Urinary bladder (tissue), 4 donors: ENCODE measurements around the gene EEF2. TPM values are rescaled to one million over a fixed set of nuclear protein-coding genes. Genes with fewer than 3 reads are reported as not detected.
"Not testable (repeated sequence)": the region's sequence is repeated elsewhere in the genome, so short reads cannot be mapped to it uniquely, and the experiment has no call there.

Source experiments
- DNase-seq: peaks from one replicate; pipeline ENCODE4 v3.0.0-alpha.2; 2015; ENCODE audit errors: extremely low spot score
- H3K27ac ChIP-seq: one replicate; pipeline ENCODE4 v1.5.1; 2013; ENCODE audit warnings: low read depth, mild to moderate bottlenecking, moderate library complexity
- H3K36me3 ChIP-seq: one replicate; pipeline ENCODE4 v1.6.1; 2013; ENCODE audit warnings: mild to moderate bottlenecking, moderate library complexity; ENCODE audit not compliant: insufficient read depth
- H3K4me1 ChIP-seq: one replicate; pipeline ENCODE4 v1.6.1; 2013; ENCODE audit warnings: mild to moderate bottlenecking, moderate library complexity; ENCODE audit not compliant: insufficient read depth
- H3K4me3 ChIP-seq: one replicate; pipeline ENCODE4 v1.5.1; 2013; ENCODE audit warnings: low read depth, low read length
- WGBS: extraction: QIAGEN DNeasy Blood & Tissue Kit; methylation state at CpG from one replicate; pipeline ENCODE4 v1.1.7; 2013; 5-methylcytosine and 5-hydroxymethylcytosine counted together
- polyA plus RNA-seq: library from polyadenylated mRNA; stranded (reverse); fragments of 200-250 nt; gene quantifications from one replicate; pipeline ENCODE4 v1.2.3, GENCODE V29; 2013
- total RNA-seq: library from RNA; depleted of rRNA; stranded (reverse); fragments of >200 nt; gene quantifications from one replicate; pipeline ENCODE4 v1.2.3, GENCODE V29; 2014
- donor health status: healthy with polysubstance abuse.
- donor health status: healthy.

EEF2 gene
- total and polyA plus RNA-seq, 2 donors: 1,323 to 1,969 TPM

DNA sequence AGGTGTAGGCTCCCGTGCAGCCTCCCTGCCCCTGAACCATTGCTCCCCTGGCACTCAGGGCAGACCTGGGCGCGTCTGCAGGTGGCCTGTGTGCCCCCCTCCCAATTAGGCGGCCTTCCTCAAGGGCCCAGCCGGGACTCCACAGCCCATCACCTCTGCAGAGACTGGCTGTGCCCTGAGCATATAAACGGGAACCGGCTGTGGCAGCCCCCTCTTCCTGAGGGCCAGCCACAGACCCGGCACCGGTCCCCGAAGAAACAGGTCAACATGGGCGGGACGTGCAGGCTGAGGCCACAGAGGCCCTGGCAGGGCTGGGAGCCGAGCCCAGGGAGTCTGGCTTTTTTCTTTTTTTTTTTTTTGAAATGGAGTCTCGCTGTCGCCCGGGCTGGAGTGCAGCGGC lies 34.3 kb upstream of the EEF2 start:
- no peaks in the 10 kb centered on the region for H3K4me1 ChIP-seq
- 64% methylated on average over 17 of the region's 17 CpGs for WGBS

DNA sequence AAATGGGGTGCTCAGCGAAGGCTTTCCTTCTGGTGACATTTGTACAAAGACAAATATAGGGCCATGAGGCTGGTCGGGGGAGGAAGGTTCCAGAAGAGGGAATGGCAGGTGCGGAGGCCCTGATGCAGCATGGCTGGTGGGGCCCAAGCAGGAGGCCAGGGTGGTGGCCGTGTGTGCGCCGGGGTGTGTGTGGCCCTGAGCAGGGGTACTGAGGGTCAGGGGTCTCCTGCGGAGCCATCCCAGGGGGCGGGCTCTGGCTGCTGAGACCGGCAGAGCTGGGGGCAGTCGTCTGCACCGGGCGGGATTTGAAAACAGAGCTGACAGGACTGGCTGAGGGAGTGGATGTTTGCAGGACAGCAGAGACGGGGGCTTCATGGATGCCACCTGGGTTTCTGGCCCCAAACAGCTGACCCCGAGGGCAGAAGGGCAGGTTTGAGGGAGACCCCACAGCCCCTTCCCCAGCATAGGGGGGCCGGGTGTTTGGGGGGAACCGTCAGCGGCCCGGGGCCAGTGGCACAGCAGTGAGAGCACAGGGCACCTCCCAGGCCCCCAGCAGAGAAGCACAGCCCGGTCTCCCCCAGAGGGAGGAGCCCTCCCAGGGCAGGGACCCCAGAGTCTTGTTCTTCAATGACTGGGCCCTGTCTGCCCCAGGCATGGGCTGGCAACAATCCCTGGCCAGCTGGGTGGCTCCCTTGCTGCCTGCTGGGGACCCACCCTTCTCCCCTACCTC lies 33.7 kb upstream of the EEF2 start:
- Histone ChIP-seq H3K27ac (no peak overlapping the region), H3K36me3 (no peaks in the 10 kb centered on the region), H3K4me3 (no peak overlapping the region), H3K4me1 (no peaks in the 10 kb centered on the region)
- WGBS: 89% methylated on average over 19 of the region's 19 CpGs
- no peak for DNase-seq

More for the DNA sequence above, 34.3 kb upstream of the EEF2 start:
- Histone ChIP-seq H3K27ac (no peak overlapping the region), H3K4me3 (no peak overlapping the region), H3K36me3 (no peaks in the 10 kb centered on the region)
- no peak for DNase-seq

DNA sequence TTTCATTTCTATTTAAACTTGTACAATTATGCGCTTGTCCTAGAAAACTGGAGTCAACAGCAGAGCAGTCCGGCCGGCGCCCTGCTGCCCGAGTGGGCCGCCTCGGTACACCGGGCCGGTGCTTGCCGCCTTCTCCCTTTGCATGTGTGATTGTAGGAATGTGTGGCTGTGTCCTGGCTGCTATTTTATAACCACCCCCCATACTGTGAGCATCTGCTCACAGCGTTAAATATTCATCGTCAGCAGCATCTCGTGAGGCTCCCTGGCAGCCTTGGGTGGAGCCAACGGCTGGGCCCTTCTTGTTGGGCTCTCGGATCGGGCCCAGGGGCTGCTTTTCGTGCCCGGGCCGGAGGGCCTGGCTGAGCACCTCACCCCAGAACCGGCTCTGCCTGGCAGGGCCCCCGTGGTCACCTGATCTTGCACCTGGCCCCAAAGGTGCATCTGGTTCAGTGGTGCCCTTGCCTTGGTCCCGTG lies 32.9 kb upstream of the EEF2 start:
- no peaks in the 10 kb centered on the region for H3K4me1 ChIP-seq
- H3K4me3 ChIP-seq: no peak overlapping the region
- H3K27ac ChIP-seq: no peak overlapping the region
- peaks cover 2% of the 10 kb centered on the region for H3K36me3 ChIP-seq
- WGBS: 91% methylated on average over 22 of the region's 22 CpGs
- DNase-seq: no peak

DNA sequence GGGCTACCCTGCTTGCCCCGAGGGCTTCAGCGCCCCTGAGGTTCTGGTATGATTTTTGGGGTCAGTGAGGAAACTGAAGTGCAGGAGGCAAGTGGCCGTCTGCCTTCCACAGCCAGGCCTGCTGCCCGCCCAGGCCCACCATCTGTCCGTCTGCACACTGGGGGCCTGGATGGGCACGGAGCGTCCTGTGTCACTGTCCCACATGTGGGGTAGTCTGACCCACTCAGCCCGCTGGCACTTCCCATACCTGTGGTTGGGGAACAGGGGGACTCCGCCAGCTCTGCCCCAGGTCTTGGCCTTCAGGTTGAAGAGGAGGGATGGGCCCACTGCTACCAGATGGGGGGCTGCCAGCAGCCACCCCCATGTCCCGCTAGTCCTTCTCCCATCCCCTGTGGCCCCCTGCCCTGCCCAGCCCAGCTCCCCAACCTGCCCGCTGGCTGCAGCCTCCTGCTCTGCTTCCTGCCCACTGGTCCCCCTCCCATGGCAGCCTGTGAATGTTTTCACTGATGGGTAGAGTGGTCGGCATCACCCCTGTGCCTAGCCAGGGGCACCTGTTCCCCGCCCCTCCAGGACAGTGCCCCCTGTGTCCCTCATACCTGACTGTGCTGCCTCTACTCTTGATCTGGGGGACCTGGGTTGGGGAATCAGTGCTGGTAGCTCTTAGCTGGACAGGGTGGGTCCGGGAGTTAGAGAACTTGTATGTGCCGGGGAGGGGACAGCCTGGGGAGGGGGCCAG lies 31.8 kb upstream of the EEF2 start:
- Histone ChIP-seq H3K27ac (no peak overlapping the region), H3K4me1 (no peaks in the 10 kb centered on the region)
- 95% methylated on average over 15 of the region's 15 CpGs for WGBS

DNA sequence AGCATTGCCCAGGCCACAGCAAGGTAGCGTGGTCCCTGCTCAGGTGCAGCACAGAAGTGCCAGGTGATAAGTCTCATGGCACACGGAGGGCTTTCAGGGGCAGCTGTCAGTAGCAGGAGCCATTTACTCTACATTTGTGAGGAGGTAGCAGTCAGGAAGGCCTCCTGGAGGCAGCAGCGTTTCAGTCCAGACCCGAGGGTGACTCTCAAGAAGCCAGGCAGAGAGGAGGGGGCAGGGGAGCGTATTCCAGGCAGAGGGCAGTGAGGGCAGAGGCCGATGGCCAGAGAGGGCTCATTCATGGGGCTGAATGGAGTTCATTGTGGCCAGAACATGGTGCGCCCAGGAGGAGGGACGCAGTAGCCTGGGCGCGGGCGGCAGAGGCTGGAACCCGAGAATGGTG lies 31.2 kb upstream of the EEF2 start:
- 81% methylated on average over 12 of the region's 12 CpGs for WGBS

More for the DNA sequence above, 31.8 kb upstream of the EEF2 start:
- DNase-seq: no peak
- Histone ChIP-seq H3K36me3 (peaks cover 3% of the 10 kb centered on the region), H3K4me3 (no peak overlapping the region)

DNA sequence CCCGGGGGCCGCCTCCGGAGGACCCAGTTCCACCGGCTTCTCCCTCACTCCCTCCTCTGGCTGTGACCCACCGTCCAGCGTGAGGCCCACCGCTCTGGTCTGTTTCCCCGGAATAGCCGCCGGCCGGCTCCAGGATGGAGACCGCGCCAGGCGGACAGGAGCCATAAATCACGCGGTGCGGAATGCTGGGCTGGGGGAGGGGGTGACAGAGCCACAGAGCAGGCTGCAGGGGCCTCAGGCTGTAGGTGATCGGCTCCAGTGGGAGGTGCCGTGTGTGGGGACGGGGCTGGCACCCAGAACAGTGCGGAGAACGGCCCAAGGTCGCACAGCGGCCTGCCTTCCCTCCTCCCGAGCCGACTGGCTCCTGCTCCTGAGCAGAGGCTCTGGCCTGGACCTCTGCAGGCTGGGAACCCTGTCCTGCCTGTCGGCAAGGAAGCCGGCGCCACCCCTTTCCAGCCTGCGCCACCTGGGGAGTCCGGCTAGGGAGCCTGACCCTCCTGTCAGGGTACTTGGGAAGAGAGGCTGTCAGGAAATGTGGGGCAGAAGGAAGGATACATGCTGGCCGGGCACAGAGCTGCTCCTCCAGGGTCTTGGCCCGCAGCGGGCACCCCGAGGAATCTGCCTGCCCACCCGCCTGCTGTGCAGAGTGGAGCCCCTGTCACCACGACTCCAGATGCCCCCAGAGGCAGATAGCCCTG lies 30.6 kb upstream of the EEF2 start:
- no peak overlapping the region for H3K4me3 ChIP-seq
- no peak overlapping the region for H3K27ac ChIP-seq
- peak; percentile 13 for DNase-seq

More for the DNA sequence above, 31.2 kb upstream of the EEF2 start:
- Histone ChIP-seq H3K4me3 (no peak overlapping the region), H3K4me1 (no peaks in the 10 kb centered on the region), H3K27ac (no peak overlapping the region), H3K36me3 (peaks cover 5% of the 10 kb centered on the region)
- no peak for DNase-seq

DNA sequence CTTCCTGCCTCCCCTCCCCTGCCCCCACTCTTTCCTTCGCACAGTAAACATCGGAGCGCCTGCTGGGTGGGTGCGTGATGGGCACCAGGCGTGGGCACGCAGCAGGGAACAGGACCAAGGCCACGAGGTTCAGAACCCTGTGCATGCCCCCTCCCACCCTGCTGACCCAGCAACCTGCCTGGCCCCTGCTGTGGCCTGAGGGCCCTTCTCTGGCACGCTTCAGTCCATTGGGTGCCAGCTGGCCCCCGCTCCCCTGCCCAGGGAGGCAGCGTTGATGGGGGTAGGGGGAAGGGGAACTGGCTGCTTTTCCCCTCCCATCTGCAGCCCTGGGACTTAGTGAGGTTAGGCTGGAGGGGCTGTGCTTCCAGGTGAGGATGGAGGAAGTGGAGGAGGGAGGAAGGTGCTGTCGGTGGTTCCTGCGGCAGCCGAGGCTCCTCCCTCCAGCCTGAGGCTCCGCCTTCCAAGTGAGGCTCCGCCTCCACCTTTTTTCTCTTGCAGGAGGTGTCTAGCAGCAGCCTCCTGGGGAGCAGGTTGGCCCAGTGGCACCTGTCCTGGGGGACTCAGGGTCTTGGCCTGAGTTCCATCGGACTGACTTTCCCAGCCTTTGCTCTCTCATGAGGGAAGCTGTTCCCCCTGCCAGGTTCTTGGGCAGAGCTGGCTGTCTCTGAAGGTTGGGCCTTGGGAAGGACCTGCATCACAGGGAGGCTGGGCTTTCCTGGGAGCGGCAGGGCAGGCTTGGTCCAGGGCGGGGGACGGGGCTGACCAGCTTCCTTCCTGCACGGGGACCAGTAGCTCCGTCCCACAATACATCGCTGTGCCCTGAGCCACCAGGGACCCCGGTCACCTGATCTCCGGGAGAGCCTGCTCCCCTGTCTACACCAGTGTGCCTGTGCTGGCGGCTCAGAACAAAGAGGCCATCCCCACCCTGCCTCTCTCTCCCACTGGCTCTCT lies 29.6 kb upstream of the EEF2 start:
- Histone ChIP-seq H3K27ac (no peak overlapping the region), H3K4me3 (no peak overlapping the region), H3K4me1 (no peaks in the 10 kb centered on the region), H3K36me3 (peaks cover 5% of the 10 kb centered on the region)
- no peak for DNase-seq
- WGBS: 62% methylated on average over 25 of the region's 25 CpGs

More for the DNA sequence above, 30.6 kb upstream of the EEF2 start:
- Histone ChIP-seq H3K4me1 (no peaks in the 10 kb centered on the region), H3K36me3 (peaks cover 5% of the 10 kb centered on the region)
- WGBS: 33% methylated on average over 37 of the region's 37 CpGs

DNA sequence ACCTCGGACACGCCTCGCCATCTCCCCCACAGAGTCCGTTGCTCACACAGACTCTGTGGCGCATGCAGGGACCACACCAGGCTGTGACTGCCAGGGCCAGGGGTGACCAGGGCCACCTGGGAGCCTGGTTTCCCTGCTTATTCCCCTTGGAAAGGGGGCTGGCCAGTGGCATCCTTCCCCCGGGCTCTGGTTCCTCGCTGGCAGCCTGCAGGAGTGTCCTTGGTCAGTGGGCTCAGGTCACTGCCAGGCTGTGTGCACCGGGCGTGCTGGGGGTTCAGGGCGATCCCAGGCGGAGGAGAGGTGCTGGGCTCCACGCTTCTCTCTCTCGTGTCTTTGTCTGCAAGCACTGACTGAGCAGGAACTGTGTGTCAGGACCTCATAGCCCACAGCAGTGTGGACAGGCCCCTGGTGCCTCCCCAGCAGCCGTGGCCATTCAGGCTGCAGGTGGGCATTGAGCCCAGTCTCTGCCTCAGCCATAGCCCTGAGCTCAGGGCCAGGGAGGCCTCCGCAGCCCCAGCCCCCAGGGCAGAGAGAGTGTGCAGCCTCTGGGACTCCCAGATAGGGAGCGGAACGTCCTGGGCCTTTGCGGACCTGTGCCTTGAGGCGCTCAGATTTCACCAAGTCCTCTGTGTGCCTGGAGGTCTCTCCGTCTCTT lies 28.8 kb upstream of the EEF2 start:
- Histone ChIP-seq H3K27ac (no peak overlapping the region), H3K4me3 (no peak overlapping the region), H3K4me1 (no peaks in the 10 kb centered on the region), H3K36me3 (peaks cover 5% of the 10 kb centered on the region)
- 88% methylated on average over 20 of the region's 20 CpGs for WGBS
- DNase-seq: no peak

DNA sequence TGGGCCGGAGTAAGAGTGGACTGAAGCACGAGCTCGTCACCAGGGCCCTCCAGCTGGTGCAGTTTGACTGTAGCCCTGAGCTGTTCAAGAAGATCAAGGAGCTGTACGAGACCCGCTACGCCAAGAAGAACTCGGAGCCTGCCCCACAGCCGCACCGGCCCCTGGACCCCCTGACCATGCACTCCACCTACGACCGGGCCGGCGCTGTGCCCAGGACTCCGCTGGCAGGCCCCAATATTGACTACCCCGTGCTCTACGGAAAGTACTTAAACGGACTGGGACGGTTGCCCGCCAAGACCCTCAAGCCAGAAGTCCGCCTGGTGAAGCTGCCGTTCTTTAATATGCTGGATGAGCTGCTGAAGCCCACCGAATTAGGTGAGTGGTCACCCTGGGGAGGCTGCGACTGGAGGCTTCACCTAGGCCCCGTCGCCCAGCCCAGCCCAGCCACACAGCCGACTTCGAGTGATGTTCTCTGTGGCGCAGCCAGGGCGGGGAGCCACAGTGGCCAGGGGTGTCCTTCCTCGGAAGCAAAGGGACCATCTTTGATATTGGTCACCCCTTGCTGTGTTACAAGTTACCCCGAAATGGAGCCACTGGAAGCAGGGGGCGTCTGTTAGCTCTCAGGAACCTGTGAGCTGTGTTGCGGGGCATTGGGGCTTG lies 27.8 kb upstream of the EEF2 start:
- no peak for DNase-seq
- 95% methylated on average over 33 of the region's 33 CpGs for WGBS
- Histone ChIP-seq H3K4me3 (no peak overlapping the region), H3K4me1 (no peaks in the 10 kb centered on the region), H3K27ac (no peak overlapping the region), H3K36me3 (peaks cover 5% of the 10 kb centered on the region)

DNA sequence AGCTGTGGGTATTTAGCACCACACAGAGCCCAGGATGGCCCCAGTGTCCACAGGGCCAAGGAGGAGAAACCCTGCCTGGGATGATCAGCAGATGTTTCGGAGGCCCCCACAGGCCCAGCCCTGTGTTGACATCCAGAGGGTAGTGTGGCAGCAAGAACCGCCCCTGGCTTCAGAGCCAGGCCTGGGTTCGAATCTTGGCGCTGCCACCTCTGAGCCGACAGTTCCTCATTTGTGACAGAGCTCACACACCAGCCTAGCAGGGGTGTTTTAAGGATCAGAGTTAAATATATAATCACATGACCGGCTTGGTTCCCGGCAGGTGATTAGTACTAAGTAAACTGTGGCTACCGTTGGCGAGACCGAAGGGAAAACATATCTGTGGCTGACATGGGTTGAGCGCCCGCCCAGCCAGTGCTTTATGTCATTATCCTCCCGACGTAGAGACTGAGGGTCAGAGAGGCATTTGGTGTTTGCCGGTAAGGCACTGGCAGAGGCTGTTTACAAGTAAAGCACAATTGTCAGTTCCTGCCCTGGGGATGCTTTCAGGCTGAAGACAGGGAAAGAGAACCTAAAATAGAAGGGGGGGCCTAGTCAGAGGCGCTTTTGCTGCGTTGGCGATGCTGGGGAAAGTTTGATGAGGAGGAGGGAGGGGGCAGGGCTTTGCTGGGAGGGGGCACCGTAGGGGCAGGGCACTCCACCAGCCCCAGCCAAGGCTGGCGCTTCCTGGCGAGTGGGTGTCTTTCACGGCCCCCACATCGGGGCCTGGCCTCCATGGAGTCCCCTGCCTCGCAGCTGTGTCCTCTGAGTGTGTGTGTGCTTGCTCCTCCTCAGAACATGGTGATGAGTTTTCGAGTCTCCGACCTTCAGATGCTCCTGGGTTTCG lies 27.1 kb upstream of the EEF2 start:
- peaks cover 5% of the 10 kb centered on the region for H3K36me3 ChIP-seq
- 80% methylated on average over 27 of the region's 27 CpGs for WGBS
- no peak overlapping the region for H3K4me3 ChIP-seq
- H3K27ac ChIP-seq: no peak overlapping the region
- H3K4me1 ChIP-seq: no peaks in the 10 kb centered on the region
- no peak for DNase-seq

DNA sequence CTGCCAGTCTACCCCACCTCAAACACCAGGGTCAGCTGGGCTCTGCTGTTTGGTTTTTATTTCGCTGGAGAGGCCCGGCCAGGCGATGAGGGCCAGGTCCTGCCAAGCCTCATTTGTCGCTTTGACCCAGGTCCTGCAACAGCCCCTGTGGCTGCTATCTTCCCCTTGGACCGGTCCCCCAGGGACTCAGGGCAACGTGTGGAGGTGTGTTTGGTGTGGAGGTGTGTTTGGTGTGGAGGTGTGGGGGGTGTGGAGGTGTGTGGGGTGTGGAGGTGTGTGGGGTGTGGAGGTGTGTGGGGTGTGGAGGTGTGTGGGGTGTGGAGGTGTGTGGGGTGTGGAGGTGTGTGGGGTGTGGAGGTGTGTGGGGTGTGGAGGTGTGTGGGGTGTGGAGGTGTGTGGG lies 26.2 kb upstream of the EEF2 start:
- H3K27ac ChIP-seq: not testable (repeated sequence)
- 74% methylated on average over 6 of the region's 6 CpGs for WGBS

More for the DNA sequence above, 26.2 kb upstream of the EEF2 start:
- not testable (repeated sequence) for H3K4me1 ChIP-seq, H3K36me3 ChIP-seq, H3K4me3 ChIP-seq, DNase-seq
